DMS53 treated with DMSO at 0.1 percent for 48 hours (cell line): ENCODE results near the gene RPS15A.
"Not testable (repeated sequence)": the region's sequence is repeated elsewhere in the genome, so short reads cannot be mapped to it uniquely, and the experiment has no call there.

ENCODE experiments used
- DNase-seq: peaks from one replicate; lab custom pipeline; 2025; ENCODE audit not compliant: unreplicated experiment; lab: John Stamatoyannopoulos, UW

Gene RPS15A

GRCh38 chr16:18757960-18758660 is 32.0 kb downstream of the RPS15A start:
- DNase-seq: not testable (repeated sequence)

DNA sequence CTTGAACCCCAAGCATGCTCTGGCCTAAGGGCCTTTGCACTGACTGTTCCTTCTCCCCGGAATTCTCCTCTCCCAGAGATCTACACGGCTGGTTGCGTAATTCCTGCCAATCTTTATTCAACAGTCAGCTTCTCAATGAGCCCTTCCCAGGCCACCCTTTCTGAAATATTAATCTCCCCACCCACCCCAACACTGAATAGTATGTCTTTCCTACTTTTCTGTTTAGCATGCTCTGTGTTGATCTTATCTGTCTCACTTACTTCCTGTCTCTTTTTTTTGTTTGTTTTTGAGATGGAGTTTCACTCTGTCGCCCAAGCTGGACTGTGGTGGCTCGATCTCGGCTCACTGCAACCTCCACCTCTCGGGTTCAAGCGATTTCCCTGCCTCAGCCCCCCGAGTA is 33.5 kb downstream of the RPS15A start:
- not testable (repeated sequence) for DNase-seq

DNA sequence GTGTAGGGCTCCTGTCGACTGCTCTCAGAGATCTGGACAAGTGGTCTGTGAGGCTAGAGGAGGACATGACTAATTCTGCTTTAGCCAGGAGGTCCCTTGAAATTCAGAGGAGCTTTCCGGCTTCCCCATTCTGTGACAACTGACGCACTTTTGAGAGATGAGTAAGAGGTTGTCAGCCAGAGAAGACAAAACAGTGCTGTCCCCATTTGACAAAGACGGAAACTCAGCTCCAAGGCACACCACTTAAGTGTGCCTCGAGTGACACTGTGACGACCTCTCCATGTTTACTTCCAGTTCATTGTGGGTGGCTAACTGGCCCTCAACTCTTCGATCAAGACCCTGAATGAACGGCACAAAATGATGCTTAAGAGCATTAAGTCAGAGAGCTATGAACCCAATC is 47.3 kb downstream of the RPS15A start:
- DNase-seq: not testable (repeated sequence)

DNA sequence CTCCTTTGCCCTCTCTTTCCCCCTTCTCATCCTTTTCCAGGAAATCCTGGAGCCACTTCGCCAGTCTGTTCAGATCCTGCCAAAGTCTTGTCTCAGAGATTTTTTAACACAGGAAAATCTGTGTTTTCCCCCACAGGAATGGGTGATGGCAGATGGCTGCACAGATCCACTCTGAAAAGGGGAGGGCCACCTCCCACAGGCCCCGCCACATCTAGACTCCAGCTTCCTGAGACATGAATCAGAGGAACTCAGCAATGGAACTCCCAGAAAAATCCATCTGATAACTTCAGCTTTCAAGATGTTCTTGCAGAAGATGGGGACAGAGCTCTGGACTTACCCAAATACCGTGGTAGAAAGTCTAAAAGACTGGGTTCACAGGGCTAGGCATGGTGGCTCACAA is 50.1 kb downstream of the RPS15A start:
- DNase-seq: not testable (repeated sequence)

DNA sequence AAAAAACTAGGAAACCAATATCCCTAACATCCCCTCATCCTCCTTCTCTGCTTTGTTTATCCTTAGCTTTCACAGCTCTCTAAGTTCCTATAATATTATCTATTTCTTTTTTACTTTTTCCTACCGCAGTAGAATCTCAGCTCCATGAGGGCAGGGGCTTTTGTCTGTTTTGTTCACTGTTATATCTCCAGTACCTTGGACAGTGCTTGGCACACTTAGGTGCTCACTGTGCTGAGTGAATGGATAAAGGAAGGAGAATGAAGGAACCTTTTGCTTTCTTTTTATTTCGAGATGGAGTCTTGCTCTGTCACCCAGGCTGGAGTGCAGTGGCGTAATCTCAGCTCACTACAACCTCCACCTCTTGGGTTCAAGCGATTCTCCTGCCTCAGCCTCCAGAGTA is 51.4 kb downstream of the RPS15A start:
- DNase-seq: not testable (repeated sequence)

GRCh38 chr16:18734279-18734678 is 55.9 kb downstream of the RPS15A start:
- DNase-seq: not testable (repeated sequence)
